ENCODE data around the gene TSFM.

The TSFM gene

GRCh38 chr12:57838594-57839302 is 56.2 kb downstream of the TSFM start:
- H3K27me3 ChIP-seq (ENCODE audit: insufficient read depth, low read length, poor library complexity) = no peaks in the 10 kb centered on the region
- H2AFZ ChIP-seq (ENCODE audit: low read depth, low read length) = no peak overlapping the region
- H3K36me3 ChIP-seq (ENCODE audit: insufficient read depth, low read length) = no peaks in the 10 kb centered on the region; the same call in 1 of the 2 replicates
- ATAC-seq (ENCODE audit: insufficient read depth, low read depth) (no peak), DNase-seq (no peak)
- H4K20me1 ChIP-seq (ENCODE audit: insufficient read depth, low read length) = peaks cover 92% of the 10 kb centered on the region
- H3K4me3 ChIP-seq (ENCODE audit: low read depth in 1 of 2, low read length in 2 of 2) = no peak overlapping the region
- peaks cover 46% of the 10 kb centered on the region for H3K4me1 ChIP-seq (ENCODE audit: insufficient read depth, low read length)
- H3K4me2 ChIP-seq (ENCODE audit: insufficient read depth, low read length) = no peak overlapping the region
- H3K9ac ChIP-seq (ENCODE audit: low read depth, low read length) = no peak overlapping the region
- H3K9me3 ChIP-seq (ENCODE audit: insufficient read depth, low read length, severe bottlenecking) = no peaks in the 10 kb centered on the region
- H3K79me2 ChIP-seq (ENCODE audit: insufficient read depth, low read length) = peaks cover 99% of the 10 kb centered on the region
- TF ChIP-seq EZH2 (IDR thresholded peaks at IDR 0.05; ENCODE audit: borderline replicate concordance, low read depth, low read length, severe bottlenecking) (no peak), CTCF (IDR thresholded peaks at IDR 0.05; ENCODE audit: borderline replicate concordance, extremely low read depth, low read length, poor library complexity, severe bottlenecking) (no peak)
- H3K27ac ChIP-seq (ENCODE audit: low read length) = peak overlapping the region; percentile 32; the same call in 1 of the 2 replicates

GRCh38 chr12:57839996-57840395 is 57.4 kb downstream of the TSFM start:
- peaks cover 95% of the 10 kb centered on the region for H4K20me1 ChIP-seq (ENCODE audit: insufficient read depth, low read length)

GRCh38 chr12:57840726-57841125 is 58.1 kb downstream of the TSFM start:
- no peak overlapping the region for H2AFZ ChIP-seq (ENCODE audit: low read depth, low read length)
- TF ChIP-seq CTCF (IDR thresholded peaks at IDR 0.05; ENCODE audit: borderline replicate concordance, extremely low read depth, low read length, poor library complexity, severe bottlenecking) = no peak
- no peak for TF ChIP-seq EZH2 (IDR thresholded peaks at IDR 0.05; ENCODE audit: borderline replicate concordance, low read depth, low read length, severe bottlenecking)
- peaks cover 100% of the 10 kb centered on the region for H3K79me2 ChIP-seq (ENCODE audit: insufficient read depth, low read length)
- H3K27me3 ChIP-seq (ENCODE audit: insufficient read depth, low read length, poor library complexity) = no peaks in the 10 kb centered on the region
- peaks cover 59% of the 10 kb centered on the region for H3K4me1 ChIP-seq (ENCODE audit: insufficient read depth, low read length)
- H4K20me1 ChIP-seq (ENCODE audit: insufficient read depth, low read length) = peaks cover 96% of the 10 kb centered on the region
- no peak overlapping the region for H3K4me3 ChIP-seq (ENCODE audit: low read depth in 1 of 2, low read length in 2 of 2)
- H3K27ac ChIP-seq (ENCODE audit: low read length) = no peak overlapping the region
- no peak for DNase-seq
- no peak overlapping the region for H3K4me2 ChIP-seq (ENCODE audit: insufficient read depth, low read length)
- no peak overlapping the region for H3K9ac ChIP-seq (ENCODE audit: low read depth, low read length)
- no peak for ATAC-seq (ENCODE audit: insufficient read depth, low read depth)
- H3K9me3 ChIP-seq (ENCODE audit: insufficient read depth, low read length, severe bottlenecking) = no peaks in the 10 kb centered on the region
- peaks cover 8% of the 10 kb centered on the region; the same call in 1 of the 2 replicates for H3K36me3 ChIP-seq (ENCODE audit: insufficient read depth, low read length)

More at GRCh38 chr12:57839996-57840395, 57.4 kb downstream of the TSFM start:
- peaks cover 57% of the 10 kb centered on the region for H3K4me1 ChIP-seq (ENCODE audit: insufficient read depth, low read length)
- ATAC-seq (ENCODE audit: insufficient read depth, low read depth) (no peak), DNase-seq (no peak)
- no peak overlapping the region for H3K9ac ChIP-seq (ENCODE audit: low read depth, low read length)
- H3K9me3 ChIP-seq (ENCODE audit: insufficient read depth, low read length, severe bottlenecking) = no peaks in the 10 kb centered on the region
- no peak for TF ChIP-seq EZH2 (IDR thresholded peaks at IDR 0.05; ENCODE audit: borderline replicate concordance, low read depth, low read length, severe bottlenecking)
- no peak for TF ChIP-seq CTCF (IDR thresholded peaks at IDR 0.05; ENCODE audit: borderline replicate concordance, extremely low read depth, low read length, poor library complexity, severe bottlenecking)
- no peaks in the 10 kb centered on the region for H3K27me3 ChIP-seq (ENCODE audit: insufficient read depth, low read length, poor library complexity)
- no peak overlapping the region for H3K27ac ChIP-seq (ENCODE audit: low read length)
- peaks cover 5% of the 10 kb centered on the region; the same call in 1 of the 2 replicates for H3K36me3 ChIP-seq (ENCODE audit: insufficient read depth, low read length)
- H2AFZ ChIP-seq (ENCODE audit: low read depth, low read length) = no peak overlapping the region
- H3K4me2 ChIP-seq (ENCODE audit: insufficient read depth, low read length) = no peak overlapping the region
- peaks cover 100% of the 10 kb centered on the region for H3K79me2 ChIP-seq (ENCODE audit: insufficient read depth, low read length)
- no peak overlapping the region for H3K4me3 ChIP-seq (ENCODE audit: low read depth in 1 of 2, low read length in 2 of 2)
